Right atrium auricular region (tissue), 2 donors: Measurements from ENCODE around the gene POU5F1. TPM values are rescaled to one million over a fixed set of nuclear protein-coding genes. Genes with fewer than 3 reads are reported as not detected.
"Not testable (repeated sequence)": the region's sequence is repeated elsewhere in the genome, so short reads cannot be mapped to it uniquely, and the experiment has no call there.

Source experiments
- DNase-seq: peaks from one replicate; pipeline ENCODE4 v3.0.0-alpha.2; 2019; ENCODE audit warnings: low spot score
- H3K27ac ChIP-seq, 2 donors: fragments of 200-600 bp; sonication (generic); 1 replicate in 1 of 2; 2 replicates in 1 of 2; pipeline ENCODE4 v1.5.1; 2016 to 2019
- H3K27me3 ChIP-seq, 2 donors: fragments of 200-600 bp; sonication (generic); one replicate each; pipeline versions ENCODE4 v1.5.1 to v1.6.0; 2017 to 2019
- H3K36me3 ChIP-seq: fragments of 200-600 bp; sonication (generic); one replicate; pipeline ENCODE4 v1.5.1; 2016
- H3K4me1 ChIP-seq, 2 donors: fragments of 200-600 bp; sonication (generic); one replicate each; pipeline versions ENCODE4 v1.5.1 to v1.6.0; 2017 to 2019
- H3K4me3 ChIP-seq, 2 donors: fragments of 200-600 bp; sonication (generic); 1 replicate in 1 of 2; 2 replicates in 1 of 2; pipeline ENCODE4 v1.5.1; 2017 to 2019; ENCODE audit warnings: mild to moderate bottlenecking in 1 of 2, moderate library complexity in 1 of 2
- H3K9me3 ChIP-seq, 2 donors: fragments of 200-600 bp; sonication (generic); one replicate each; pipeline ENCODE4 v1.5.1; 2019
- total RNA-seq, 2 donors: library from RNA; depleted of rRNA; stranded (reverse); fragments of >200 nt; gene quantifications; one replicate each; pipeline ENCODE4 v1.1.0, GENCODE V29; 2016
- TF ChIP-seq, protein P1 (sequence below), 2 donors: fragments of 200-600 bp; sonication (generic); IDR thresholded peaks; one replicate each; pipeline ENCODE4 v1.5.1; 2019; ENCODE audit warnings: antibody characterized with exemption in 2 of 2

The POU5F1 gene
- total RNA-seq, 2 donors from 2014 or later: not detected

DNA sequence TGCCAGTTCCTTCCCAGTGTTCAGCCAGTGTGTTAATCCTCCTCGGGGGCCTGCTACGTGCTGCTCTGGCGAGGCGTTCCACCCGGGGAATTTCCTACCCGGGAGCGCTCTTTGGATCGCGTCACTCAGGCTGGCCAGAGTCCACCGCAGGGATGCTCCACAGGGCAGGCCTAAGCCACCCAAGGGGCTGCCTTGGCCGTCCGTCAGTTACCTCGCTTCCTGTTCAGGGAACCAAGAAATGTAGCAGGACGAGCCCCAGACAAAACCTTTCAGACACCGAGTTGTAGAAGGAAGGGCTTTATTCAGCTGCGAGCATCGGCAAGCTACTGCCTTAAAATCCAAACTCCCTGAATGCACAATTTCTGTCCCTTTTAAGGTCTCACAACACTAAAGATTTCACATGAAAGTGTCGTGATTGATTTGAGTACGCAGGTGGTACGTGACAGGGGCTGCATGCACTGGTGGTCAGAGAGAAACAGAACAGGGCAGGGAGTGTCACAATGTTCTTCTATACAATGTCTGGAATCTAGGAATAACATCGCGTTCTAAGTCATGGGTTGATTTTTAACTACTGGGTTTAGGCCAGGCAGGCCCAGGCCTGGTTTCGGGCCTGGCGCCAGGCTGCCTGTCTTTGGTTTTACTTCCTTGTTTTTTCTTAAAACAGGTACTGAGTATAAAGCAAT is 15.7 kb upstream of the POU5F1 start:
- Histone ChIP-seq H3K27me3 (no peaks in the 10 kb centered on the region), H3K4me3 (peak overlapping the region; percentile 28 to 39), H3K36me3 (no peaks in the 10 kb centered on the region), H3K9me3 (no peaks in the 10 kb centered on the region), H3K27ac (peak overlapping the region; percentile 66 to 75), H3K4me1 (no peaks in the 10 kb centered on the region)
- TF ChIP-seq, protein P1, sequence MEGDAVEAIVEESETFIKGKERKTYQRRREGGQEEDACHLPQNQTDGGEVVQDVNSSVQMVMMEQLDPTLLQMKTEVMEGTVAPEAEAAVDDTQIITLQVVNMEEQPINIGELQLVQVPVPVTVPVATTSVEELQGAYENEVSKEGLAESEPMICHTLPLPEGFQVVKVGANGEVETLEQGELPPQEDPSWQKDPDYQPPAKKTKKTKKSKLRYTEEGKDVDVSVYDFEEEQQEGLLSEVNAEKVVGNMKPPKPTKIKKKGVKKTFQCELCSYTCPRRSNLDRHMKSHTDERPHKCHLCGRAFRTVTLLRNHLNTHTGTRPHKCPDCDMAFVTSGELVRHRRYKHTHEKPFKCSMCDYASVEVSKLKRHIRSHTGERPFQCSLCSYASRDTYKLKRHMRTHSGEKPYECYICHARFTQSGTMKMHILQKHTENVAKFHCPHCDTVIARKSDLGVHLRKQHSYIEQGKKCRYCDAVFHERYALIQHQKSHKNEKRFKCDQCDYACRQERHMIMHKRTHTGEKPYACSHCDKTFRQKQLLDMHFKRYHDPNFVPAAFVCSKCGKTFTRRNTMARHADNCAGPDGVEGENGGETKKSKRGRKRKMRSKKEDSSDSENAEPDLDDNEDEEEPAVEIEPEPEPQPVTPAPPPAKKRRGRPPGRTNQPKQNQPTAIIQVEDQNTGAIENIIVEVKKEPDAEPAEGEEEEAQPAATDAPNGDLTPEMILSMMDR (IDR thresholded peaks at IDR 0.05): no peak
- DNase-seq: peak; percentile 85

DNA sequence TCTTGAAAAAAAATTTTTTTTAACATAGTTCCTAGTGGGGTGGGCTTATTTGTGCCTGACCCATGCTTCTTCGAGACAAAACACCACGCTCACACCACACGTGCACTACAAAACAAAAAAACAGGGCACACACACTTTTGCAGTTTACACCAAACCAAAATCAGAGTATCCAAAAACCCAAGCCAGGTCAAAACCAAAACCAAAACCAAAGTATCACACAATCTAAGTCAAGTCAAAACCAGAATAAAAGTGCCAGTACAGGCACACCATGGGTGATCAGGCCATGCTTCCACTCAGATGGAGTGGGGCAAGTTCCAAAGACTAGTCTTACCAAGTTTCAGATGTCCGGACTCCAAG is 15.2 kb upstream of the POU5F1 start:
- not testable (repeated sequence) for H3K27me3 ChIP-seq, H3K36me3 ChIP-seq, H3K4me1 ChIP-seq, DNase-seq, H3K9me3 ChIP-seq
- Histone ChIP-seq H3K4me3 (peak overlapping the region; percentile 28 to 39), H3K27ac (peak overlapping the region; percentile 66 to 75)

DNA sequence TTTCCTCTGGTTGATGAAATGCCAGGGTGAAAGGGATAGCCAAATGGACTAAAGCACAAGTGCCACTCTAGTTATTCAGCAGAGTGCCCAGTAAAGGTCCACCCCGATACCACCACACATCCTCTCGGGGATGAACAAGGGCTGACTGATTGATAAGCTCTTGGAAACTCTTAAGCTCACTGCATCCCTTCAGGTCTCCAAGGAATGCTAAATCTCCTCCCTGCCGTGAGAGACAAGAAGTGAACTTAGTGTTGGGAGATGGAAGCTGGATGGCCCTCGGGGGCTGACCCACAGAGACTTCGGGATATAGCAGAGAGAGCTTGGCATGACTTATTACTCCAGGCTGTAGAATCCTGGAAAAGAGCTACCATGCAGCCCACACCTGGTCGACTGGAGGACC is 13.4 kb upstream of the POU5F1 start:
- DNase-seq, H3K27me3 ChIP-seq, H3K36me3 ChIP-seq, H3K4me3 ChIP-seq, H3K9me3 ChIP-seq, H3K4me1 ChIP-seq, H3K27ac ChIP-seq: not testable (repeated sequence)

DNA sequence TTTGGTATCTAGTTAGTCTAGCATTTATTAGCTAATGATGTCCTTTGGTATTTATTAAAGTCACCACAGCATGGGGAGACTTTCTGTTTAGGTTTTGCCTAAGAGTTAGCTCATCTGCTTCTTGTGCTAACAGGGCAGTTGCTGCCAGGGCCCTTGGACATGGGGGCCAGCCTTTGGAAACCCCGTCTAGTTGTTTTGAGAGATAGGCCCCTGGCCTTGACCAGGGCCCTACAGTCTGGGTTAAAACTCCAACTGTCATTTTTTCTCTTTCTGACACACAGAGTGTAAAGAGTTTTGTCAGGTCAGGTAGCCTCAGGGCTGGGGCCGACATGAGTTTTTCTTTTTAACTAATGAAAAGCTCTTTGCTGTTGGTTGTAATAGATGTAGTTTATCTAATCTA is 12.8 kb upstream of the POU5F1 start:
- H3K27ac ChIP-seq, H3K4me1 ChIP-seq, H3K36me3 ChIP-seq, H3K27me3 ChIP-seq, DNase-seq, H3K4me3 ChIP-seq, H3K9me3 ChIP-seq: not testable (repeated sequence)

DNA sequence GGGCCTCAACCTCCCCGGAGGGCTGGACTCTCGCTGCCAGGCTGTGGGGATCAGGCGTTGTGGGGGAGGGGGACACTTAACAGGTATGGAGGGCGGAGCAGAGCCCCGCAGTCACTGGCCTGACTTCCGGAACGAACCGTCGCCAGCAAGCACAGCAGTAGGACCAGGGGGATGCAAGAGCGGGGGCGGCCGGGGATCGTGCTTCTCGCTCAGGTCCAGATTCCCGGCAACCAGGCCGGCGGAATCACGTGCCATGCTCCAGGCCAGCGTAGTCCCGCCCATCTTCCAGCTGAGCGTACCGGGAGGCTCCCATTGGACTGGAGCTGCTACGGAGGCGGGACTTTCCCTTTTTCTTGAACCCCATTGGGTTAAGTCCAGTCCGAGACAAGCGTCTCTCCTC is 10.0 kb upstream of the POU5F1 start:
- peak overlapping the region in 1 of 2 donors; percentile 46 for H3K4me3 ChIP-seq
- TF ChIP-seq, protein P1 (IDR thresholded peaks at IDR 0.05): no peak
- no peaks in the 10 kb centered on the region for H3K4me1 ChIP-seq
- no peak for DNase-seq
- no peaks in the 10 kb centered on the region for H3K9me3 ChIP-seq
- no peaks in the 10 kb centered on the region for H3K36me3 ChIP-seq
- no peaks in the 10 kb centered on the region for H3K27me3 ChIP-seq
- H3K27ac ChIP-seq: no peak overlapping the region

DNA sequence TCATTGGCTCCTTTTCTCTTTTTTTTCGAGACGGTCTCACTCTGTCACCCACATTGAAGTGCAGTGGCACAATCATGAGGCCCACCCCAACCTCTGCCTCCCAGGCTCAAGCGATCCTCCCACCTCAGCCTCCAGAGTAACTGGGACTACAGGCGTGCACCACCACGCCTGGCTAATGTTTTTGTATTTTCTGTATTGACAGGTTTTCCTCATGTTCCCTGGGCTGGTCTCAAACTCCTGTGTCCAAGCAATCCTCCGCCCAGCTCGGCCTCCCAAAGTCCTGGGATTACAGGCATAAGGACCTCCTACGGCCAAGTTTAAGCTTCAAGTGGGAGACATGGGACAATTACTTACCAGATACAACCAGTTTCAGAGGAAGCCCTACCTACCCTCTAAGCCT is 9.4 kb upstream of the POU5F1 start:
- Histone ChIP-seq H3K4me3 (peak overlapping the region in 1 of 2 donors; percentile 46), H3K27ac (no peak overlapping the region), H3K36me3 (no peaks in the 10 kb centered on the region), H3K27me3 (no peaks in the 10 kb centered on the region), H3K9me3 (no peaks in the 10 kb centered on the region), H3K4me1 (no peaks in the 10 kb centered on the region)
- TF ChIP-seq, protein P1 (IDR thresholded peaks at IDR 0.05): no peak
- no peak for DNase-seq

DNA sequence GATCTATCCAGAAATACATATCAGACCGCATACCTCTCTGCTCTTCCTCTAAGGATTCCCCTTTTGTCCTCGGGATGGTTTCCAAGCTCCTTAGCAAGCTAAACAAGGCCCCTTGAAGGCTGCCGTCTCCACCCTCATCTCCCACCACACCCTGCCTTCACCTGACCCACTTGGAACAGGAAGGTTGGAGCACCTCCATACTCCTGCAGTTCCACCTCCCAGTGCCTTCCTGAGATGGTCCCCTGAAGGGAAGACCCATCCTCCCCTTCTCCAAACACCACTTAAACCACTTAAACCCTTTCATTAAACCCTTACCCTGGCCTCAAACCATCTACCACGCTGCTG is 8.5 kb upstream of the POU5F1 start:
- no peak for DNase-seq
- no peaks in the 10 kb centered on the region for H3K4me1 ChIP-seq
- H3K4me3 ChIP-seq: no peak overlapping the region
- H3K27ac ChIP-seq: no peak overlapping the region
- H3K9me3 ChIP-seq: no peaks in the 10 kb centered on the region
- no peaks in the 10 kb centered on the region for H3K36me3 ChIP-seq
- H3K27me3 ChIP-seq: no peaks in the 10 kb centered on the region
- TF ChIP-seq, protein P1 (IDR thresholded peaks at IDR 0.05): no peak
